ENCODE measurements around the gene SLC15A1.
"Not testable (repeated sequence)": the region's sequence is repeated elsewhere in the genome, so short reads cannot be mapped to it uniquely, and the experiment has no call there.

The SLC15A1 gene

DNA sequence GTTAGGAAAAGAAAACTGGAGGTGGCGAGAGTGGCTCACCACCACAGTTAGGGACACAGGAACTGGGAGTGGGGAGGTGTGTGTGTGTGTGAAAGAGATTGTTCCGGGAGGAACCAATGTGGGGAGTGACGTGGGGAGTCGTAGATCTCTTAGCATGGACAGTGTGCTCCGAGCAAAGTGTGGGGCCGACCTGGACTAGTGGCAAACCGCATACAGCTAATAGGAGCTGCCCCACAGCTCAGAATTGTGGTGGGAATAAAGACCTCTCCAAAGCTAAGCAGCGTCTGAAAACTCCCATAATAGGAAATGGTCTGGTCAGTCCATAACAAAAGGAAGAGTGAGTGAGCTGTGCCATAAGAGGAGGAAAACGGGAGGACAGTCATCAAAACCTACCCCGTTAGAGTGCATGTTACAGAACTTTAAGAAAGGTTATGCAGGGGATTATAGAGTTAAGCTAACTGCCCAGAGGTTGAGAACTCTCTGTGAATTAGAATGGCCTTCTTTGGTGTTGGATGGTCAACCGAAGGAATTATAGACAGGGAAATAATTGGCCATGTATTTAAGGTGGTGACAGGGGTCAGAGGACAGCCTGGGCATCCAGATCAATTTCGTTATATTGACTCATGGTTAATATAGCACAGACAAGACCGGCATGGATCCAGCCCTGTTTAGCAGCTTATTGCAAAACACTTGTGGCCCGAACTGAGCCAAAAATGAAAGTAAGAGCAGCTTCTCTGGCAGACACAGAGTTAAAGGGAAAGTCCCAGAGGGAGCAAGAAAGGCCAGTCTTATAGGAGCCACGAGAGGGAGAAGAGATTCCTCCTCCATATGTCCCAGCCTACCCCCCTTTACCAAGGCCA, 8.9 kb upstream of the SLC15A1 start:
- no peak for TF ChIP-seq EZH2phosphoT487 (conservative IDR thresholded peaks at IDR 0.05; ENCODE audit: low read length)
- TF ChIP-seq, protein P1, sequence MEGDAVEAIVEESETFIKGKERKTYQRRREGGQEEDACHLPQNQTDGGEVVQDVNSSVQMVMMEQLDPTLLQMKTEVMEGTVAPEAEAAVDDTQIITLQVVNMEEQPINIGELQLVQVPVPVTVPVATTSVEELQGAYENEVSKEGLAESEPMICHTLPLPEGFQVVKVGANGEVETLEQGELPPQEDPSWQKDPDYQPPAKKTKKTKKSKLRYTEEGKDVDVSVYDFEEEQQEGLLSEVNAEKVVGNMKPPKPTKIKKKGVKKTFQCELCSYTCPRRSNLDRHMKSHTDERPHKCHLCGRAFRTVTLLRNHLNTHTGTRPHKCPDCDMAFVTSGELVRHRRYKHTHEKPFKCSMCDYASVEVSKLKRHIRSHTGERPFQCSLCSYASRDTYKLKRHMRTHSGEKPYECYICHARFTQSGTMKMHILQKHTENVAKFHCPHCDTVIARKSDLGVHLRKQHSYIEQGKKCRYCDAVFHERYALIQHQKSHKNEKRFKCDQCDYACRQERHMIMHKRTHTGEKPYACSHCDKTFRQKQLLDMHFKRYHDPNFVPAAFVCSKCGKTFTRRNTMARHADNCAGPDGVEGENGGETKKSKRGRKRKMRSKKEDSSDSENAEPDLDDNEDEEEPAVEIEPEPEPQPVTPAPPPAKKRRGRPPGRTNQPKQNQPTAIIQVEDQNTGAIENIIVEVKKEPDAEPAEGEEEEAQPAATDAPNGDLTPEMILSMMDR (IDR thresholded peaks at IDR 0.05; ENCODE audit: insufficient read depth, low read length, poor library complexity, severe bottlenecking): no peak
- no peak overlapping the region for H3K4me2 ChIP-seq (ENCODE audit: low read depth, low read length, poor library complexity, severe bottlenecking)
- no peaks in the 10 kb centered on the region for H3K27me3 ChIP-seq (ENCODE audit: low read length)
- no peaks in the 10 kb centered on the region for H4K20me1 ChIP-seq (ENCODE audit: low read depth, low read length)
- H3F3A ChIP-seq (ENCODE audit: insufficient read depth): no peaks in the 10 kb centered on the region
- no peaks in the 10 kb centered on the region for H3K9me3 ChIP-seq (ENCODE audit: insufficient read depth, low read length)
- H3K36me3 ChIP-seq (ENCODE audit: low read length): no peaks in the 10 kb centered on the region
- H3K9me2 ChIP-seq (replicated peaks; ENCODE audit: insufficient read depth, low read length): no peaks in the 10 kb centered on the region
- no peak overlapping the region for H3K9ac ChIP-seq (ENCODE audit: low read length)
- H3K27ac ChIP-seq (ENCODE audit: low read depth, low read length): no peak overlapping the region
- no peak overlapping the region for H3K4me3 ChIP-seq (ENCODE audit: insufficient read depth, low read length, poor library complexity, severe bottlenecking)
- H2AFZ ChIP-seq (ENCODE audit: low read depth, low read length, severe bottlenecking): no peak overlapping the region
- no peaks in the 10 kb centered on the region for H3K79me2 ChIP-seq (ENCODE audit: insufficient read depth, low read length)

DNA sequence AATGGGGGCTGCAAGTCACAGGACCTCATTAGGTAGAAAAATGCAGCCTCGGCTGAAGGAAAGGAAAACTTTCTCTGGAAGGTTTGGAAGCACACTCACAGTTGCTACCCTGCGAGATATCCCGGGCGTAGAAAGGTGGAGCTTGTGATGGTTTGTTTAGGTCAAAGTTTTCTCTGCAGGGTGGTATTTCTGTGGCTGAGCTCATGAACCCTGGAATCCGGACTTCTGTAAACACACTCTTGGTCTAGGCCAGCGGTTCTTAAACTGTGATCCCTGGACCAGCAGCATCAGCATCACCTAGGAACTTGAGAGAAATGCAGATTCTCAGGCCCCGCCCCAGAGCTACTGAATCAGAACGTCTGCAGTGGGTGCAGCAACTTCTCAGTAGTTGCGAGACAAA, 3.3 kb upstream of the SLC15A1 start:
- H3K4me3 ChIP-seq (ENCODE audit: insufficient read depth, low read length, poor library complexity, severe bottlenecking): no peak overlapping the region
- no peak overlapping the region for H3K4me2 ChIP-seq (ENCODE audit: low read depth, low read length, poor library complexity, severe bottlenecking)
- H3K36me3 ChIP-seq (ENCODE audit: low read length): no peaks in the 10 kb centered on the region
- H3K9me3 ChIP-seq (ENCODE audit: insufficient read depth, low read length): no peaks in the 10 kb centered on the region
- no peak overlapping the region for H2AFZ ChIP-seq (ENCODE audit: low read depth, low read length, severe bottlenecking)
- H3K9ac ChIP-seq (ENCODE audit: low read length): no peak overlapping the region
- H3K27me3 ChIP-seq (ENCODE audit: low read length): no peaks in the 10 kb centered on the region
- H3K79me2 ChIP-seq (ENCODE audit: insufficient read depth, low read length): no peaks in the 10 kb centered on the region
- H3F3A ChIP-seq (ENCODE audit: insufficient read depth): no peaks in the 10 kb centered on the region
- TF ChIP-seq EZH2phosphoT487 (conservative IDR thresholded peaks at IDR 0.05; ENCODE audit: low read length): no peak
- no peaks in the 10 kb centered on the region for H4K20me1 ChIP-seq (ENCODE audit: low read depth, low read length)
- H3K9me2 ChIP-seq (replicated peaks; ENCODE audit: insufficient read depth, low read length): no peaks in the 10 kb centered on the region
- no peak overlapping the region for H3K27ac ChIP-seq (ENCODE audit: low read depth, low read length)

DNA sequence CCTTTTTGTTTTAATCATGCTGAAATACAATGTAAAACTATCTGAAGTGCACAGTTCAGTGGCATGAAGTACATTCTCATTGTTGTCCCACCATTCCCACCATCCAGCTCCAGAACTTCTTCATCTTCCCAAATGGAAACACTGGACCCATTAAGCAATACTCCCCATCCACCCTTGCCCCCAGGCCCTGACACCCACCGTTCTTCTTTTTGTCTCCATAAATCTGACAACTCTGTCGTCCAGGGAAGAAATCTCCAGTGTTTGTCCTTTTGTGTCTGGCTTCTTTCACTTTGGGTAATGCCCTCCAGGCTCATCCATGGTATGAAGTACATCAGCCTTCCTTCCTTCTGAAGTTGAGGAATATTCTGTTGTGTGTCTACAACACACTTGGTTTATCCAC, 2.6 kb upstream of the SLC15A1 start:
- H3K4me3 ChIP-seq (ENCODE audit: insufficient read depth, low read length, poor library complexity, severe bottlenecking): no peak overlapping the region
- H3K79me2 ChIP-seq (ENCODE audit: insufficient read depth, low read length): no peaks in the 10 kb centered on the region
- no peak overlapping the region for H2AFZ ChIP-seq (ENCODE audit: low read depth, low read length, severe bottlenecking)
- no peak overlapping the region for H3K4me2 ChIP-seq (ENCODE audit: low read depth, low read length, poor library complexity, severe bottlenecking)
- no peaks in the 10 kb centered on the region for H3K27me3 ChIP-seq (ENCODE audit: low read length)
- no peaks in the 10 kb centered on the region for H3K9me2 ChIP-seq (replicated peaks; ENCODE audit: insufficient read depth, low read length)
- no peaks in the 10 kb centered on the region for H4K20me1 ChIP-seq (ENCODE audit: low read depth, low read length)
- no peak for TF ChIP-seq EZH2phosphoT487 (conservative IDR thresholded peaks at IDR 0.05; ENCODE audit: low read length)
- TF ChIP-seq, protein P1 (IDR thresholded peaks at IDR 0.05; ENCODE audit: insufficient read depth, low read length, poor library complexity, severe bottlenecking): no peak
- no peaks in the 10 kb centered on the region for H3K36me3 ChIP-seq (ENCODE audit: low read length)
- no peaks in the 10 kb centered on the region for H3F3A ChIP-seq (ENCODE audit: insufficient read depth)
- H3K9me3 ChIP-seq (ENCODE audit: insufficient read depth, low read length): no peaks in the 10 kb centered on the region
- no peak overlapping the region for H3K27ac ChIP-seq (ENCODE audit: low read depth, low read length)
- no peak overlapping the region for H3K9ac ChIP-seq (ENCODE audit: low read length)

DNA sequence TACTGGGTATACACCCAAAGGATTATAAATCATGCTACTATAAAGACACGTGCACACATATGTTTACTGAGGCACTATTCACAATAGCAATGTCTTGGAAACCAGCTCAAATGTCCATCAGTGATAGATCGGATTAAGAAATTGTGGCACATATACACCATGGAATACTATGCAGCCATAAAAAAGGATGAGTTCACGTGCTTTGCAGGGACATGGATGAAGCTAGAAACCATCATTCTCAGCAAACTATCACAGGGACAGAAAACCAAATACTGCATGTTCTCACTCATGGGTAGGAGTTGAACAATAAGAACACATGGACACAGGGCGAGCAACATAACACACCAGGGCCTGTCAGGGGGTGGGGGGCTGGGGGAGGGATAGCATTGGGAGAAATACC, 2.0 kb upstream of the SLC15A1 start:
- H3K27ac ChIP-seq (ENCODE audit: low read depth, low read length); H3K79me2 ChIP-seq (ENCODE audit: insufficient read depth, low read length); H3F3A ChIP-seq (ENCODE audit: insufficient read depth); H3K27me3 ChIP-seq (ENCODE audit: low read length); H3K9me2 ChIP-seq (replicated peaks; ENCODE audit: insufficient read depth, low read length); H3K4me2 ChIP-seq (ENCODE audit: low read depth, low read length, poor library complexity, severe bottlenecking); H3K9ac ChIP-seq (ENCODE audit: low read length); H4K20me1 ChIP-seq (ENCODE audit: low read depth, low read length); H2AFZ ChIP-seq (ENCODE audit: low read depth, low read length, severe bottlenecking); H3K4me3 ChIP-seq (ENCODE audit: insufficient read depth, low read length, poor library complexity, severe bottlenecking); H3K9me3 ChIP-seq (ENCODE audit: insufficient read depth, low read length); H3K36me3 ChIP-seq (ENCODE audit: low read length): not testable (repeated sequence)
